ENCODE data around the gene RAB24.
"Not testable (repeated sequence)": the region's sequence is repeated elsewhere in the genome, so short reads cannot be mapped to it uniquely, and the experiment has no call there.

The RAB24 gene

GRCh38 chr5:177269232-177269895 is 34.2 kb downstream of the RAB24 start:
- no peak for TF ChIP-seq CTCF (IDR thresholded peaks at IDR 0.05; ENCODE audit: insufficient read depth, missing control alignments)
- no peak for DNase-seq (ENCODE audit: insufficient read length, low spot score)
- no peak for FAIRE-seq

- FAIRE-seq (no peak), DNase-seq (ENCODE audit: insufficient read length, low spot score) (no peak)
- TF ChIP-seq CTCF (IDR thresholded peaks at IDR 0.05; ENCODE audit: insufficient read depth, missing control alignments) = no peak
Measured at GRCh38 chr5:177265395-177265794, 38.1 kb downstream of the RAB24 start.

- FAIRE-seq = no peak
- no peak for TF ChIP-seq CTCF (IDR thresholded peaks at IDR 0.05; ENCODE audit: insufficient read depth, missing control alignments)
- DNase-seq (ENCODE audit: insufficient read length, low spot score) = no peak
Measured at GRCh38 chr5:177264178-177264577, 39.3 kb downstream of the RAB24 start.

GRCh38 chr5:177261510-177261909 is 42.0 kb downstream of the RAB24 start:
- DNase-seq (ENCODE audit: insufficient read length, low spot score) = no peak
- no peak for TF ChIP-seq CTCF (IDR thresholded peaks at IDR 0.05; ENCODE audit: insufficient read depth, missing control alignments)
- FAIRE-seq = no peak

GRCh38 chr5:177260961-177261360 is 42.6 kb downstream of the RAB24 start:
- no peak for DNase-seq (ENCODE audit: insufficient read length, low spot score)
- no peak for TF ChIP-seq CTCF (IDR thresholded peaks at IDR 0.05; ENCODE audit: insufficient read depth, missing control alignments)
- FAIRE-seq = no peak

GRCh38 chr5:177258711-177259110 is 44.8 kb downstream of the RAB24 start:
- DNase-seq (ENCODE audit: insufficient read length, low spot score); FAIRE-seq: not testable (repeated sequence)

GRCh38 chr5:177256296-177256695 is 47.2 kb downstream of the RAB24 start:
- FAIRE-seq (no peak), DNase-seq (ENCODE audit: insufficient read length, low spot score) (no peak)
- TF ChIP-seq CTCF (IDR thresholded peaks at IDR 0.05; ENCODE audit: insufficient read depth, missing control alignments) = no peak

GRCh38 chr5:177253252-177253651 is 50.3 kb downstream of the RAB24 start:
- TF ChIP-seq CTCF (IDR thresholded peaks at IDR 0.05; ENCODE audit: insufficient read depth, missing control alignments) = no peak
- no peak for DNase-seq (ENCODE audit: insufficient read length, low spot score)
- FAIRE-seq = peak; percentile 21
